HG03108 (cell line): Measurements from ENCODE around the gene DNAJC17.

Experiments used
- ATAC-seq: cut with Tn5 transposase; IDR thresholded peaks from one replicate; pipeline ENCODE4 v1.9.1; 2021; ENCODE audit warnings: moderate library complexity; ENCODE audit not compliant: unreplicated experiment

The DNAJC17 gene

GRCh38 chr15:40830884-40831283 lies 23.6 kb upstream of the DNAJC17 start:
- no peak for ATAC-seq

GRCh38 chr15:40829115-40829514 lies 21.8 kb upstream of the DNAJC17 start:
- ATAC-seq, result no peak

- no peak for ATAC-seq
Measured at GRCh38 chr15:40828447-40829036, 21.3 kb upstream of the DNAJC17 start, which contains the start of gene PPP1R14D. TSS of gene PPP1R14D (minus strand) at chr15:40828708. CDS start at chr15:40828641, 67 bp downstream.

- ATAC-seq, result no peak
Measured at GRCh38 chr15:40826423-40827075, 19.3 kb upstream of the DNAJC17 start.

- no peak for ATAC-seq
Measured at GRCh38 chr15:40825661-40826422, 18.6 kb upstream of the DNAJC17 start.

GRCh38 chr15:40823572-40824343 lies 16.5 kb upstream of the DNAJC17 start:
- ATAC-seq, result no peak

- no peak for ATAC-seq
Measured at GRCh38 chr15:40821195-40821594, 13.9 kb upstream of the DNAJC17 start.

- no peak for ATAC-seq
Measured at GRCh38 chr15:40819048-40819447, 11.8 kb upstream of the DNAJC17 start.

GRCh38 chr15:40815042-40815698 lies 7.9 kb upstream of the DNAJC17 start:
- no peak for ATAC-seq

GRCh38 chr15:40812721-40813425 lies 5.6 kb upstream of the DNAJC17 start:
- ATAC-seq, result no peak

GRCh38 chr15:40808861-40809450 lies 1.7 kb upstream of the DNAJC17 start:
- ATAC-seq, result no peak

GRCh38 chr15:40807888-40808461 lies 702 bp upstream of the DNAJC17 start:
- ATAC-seq, result no peak

- ATAC-seq, result no peak
Measured at GRCh38 chr15:40806672-40807027, 623 bp downstream of the DNAJC17 start.

GRCh38 chr15:40803688-40804087 lies 3.6 kb downstream of the DNAJC17 start:
- ATAC-seq, result no peak

- ATAC-seq, result no peak
Measured at GRCh38 chr15:40803076-40803475, 4.2 kb downstream of the DNAJC17 start.

GRCh38 chr15:40799523-40799922 lies 7.8 kb downstream of the DNAJC17 start:
- no peak for ATAC-seq

GRCh38 chr15:40796512-40796911 lies 10.8 kb downstream of the DNAJC17 start:
- no peak for ATAC-seq

- ATAC-seq, result no peak
Measured at GRCh38 chr15:40796041-40796440, 11.2 kb downstream of the DNAJC17 start.

GRCh38 chr15:40793216-40793989 lies 13.9 kb downstream of the DNAJC17 start:
- ATAC-seq, result no peak
